Measurements from ENCODE around the gene TMEM200B.

GRCh38 chr1:29084196-29084521 lies 39.5 kb downstream of the TMEM200B start:
- TF ChIP-seq CTCF (IDR thresholded peaks at IDR 0.05; ENCODE audit: insufficient read depth, low read length), result no peak
- TF ChIP-seq REST (IDR thresholded peaks at IDR 0.05; ENCODE audit: insufficient replicate concordance, low read depth), result no peak
- no peak for TF ChIP-seq POLR2AphosphoS5 (IDR thresholded peaks at IDR 0.05; ENCODE audit: low read depth)
- no peak for TF ChIP-seq SPI1 (IDR thresholded peaks at IDR 0.05; ENCODE audit: borderline replicate concordance, low read depth)

All from HL-60 (cell line).